ENCODE results near the gene SEC14L1. TPM values are rescaled to one million over a fixed set of nuclear protein-coding genes. Genes with fewer than 3 reads are reported as not detected.
"Not testable (repeated sequence)": the region's sequence is repeated elsewhere in the genome, so short reads cannot be mapped to it uniquely, and the experiment has no call there.

SEC14L1 gene
- total RNA-seq, 2 donors from 2014 or later: 89.0 to 105 TPM

GRCh38 chr17:77097631-77098180, 43.1 kb upstream of the SEC14L1 start:
- no peak for ATAC-seq (ENCODE audit: insufficient number of reproducible peaks, low FRiP score, low read depth)
- H3K9me3 ChIP-seq: no peaks in the 10 kb centered on the region
- DNase-seq (ENCODE audit: low spot score): no peak

GRCh38 chr17:77098884-77099545, 41.8 kb upstream of the SEC14L1 start:
- Histone ChIP-seq H3K4me1 (ENCODE audit: control insufficient read depth in 1 of 2, low read depth in 2 of 2) (peaks cover 19 to 54% of the 10 kb centered on the region in 2 donors), H3K4me3 (no peak overlapping the region), H3K9me3 (no peaks in the 10 kb centered on the region), H3K36me3 (peaks cover 5% of the 10 kb centered on the region), H3K27ac (peak overlapping the region; percentile 67 to 74), H3K27me3 (replicated peaks; ENCODE audit: insufficient read depth) (no peaks in the 10 kb centered on the region)
- ATAC-seq (ENCODE audit: insufficient number of reproducible peaks, low FRiP score, low read depth) (peak; percentile 77), DNase-seq (ENCODE audit: low spot score) (no peak)
- no peak for TF ChIP-seq CTCF (IDR thresholded peaks at IDR 0.05)

More at GRCh38 chr17:77097631-77098180, 43.1 kb upstream of the SEC14L1 start:
- H3K4me1 ChIP-seq (ENCODE audit: control insufficient read depth in 1 of 2, low read depth in 2 of 2): peaks cover 19 to 48% of the 10 kb centered on the region in 2 donors
- H3K4me3 ChIP-seq: no peak overlapping the region
- no peaks in the 10 kb centered on the region for H3K27me3 ChIP-seq (replicated peaks; ENCODE audit: insufficient read depth)
- H3K27ac ChIP-seq: peak overlapping the region; percentile 65 to 81
- no peak for TF ChIP-seq CTCF (IDR thresholded peaks at IDR 0.05)
- H3K36me3 ChIP-seq: peaks cover 16% of the 10 kb centered on the region

DNA sequence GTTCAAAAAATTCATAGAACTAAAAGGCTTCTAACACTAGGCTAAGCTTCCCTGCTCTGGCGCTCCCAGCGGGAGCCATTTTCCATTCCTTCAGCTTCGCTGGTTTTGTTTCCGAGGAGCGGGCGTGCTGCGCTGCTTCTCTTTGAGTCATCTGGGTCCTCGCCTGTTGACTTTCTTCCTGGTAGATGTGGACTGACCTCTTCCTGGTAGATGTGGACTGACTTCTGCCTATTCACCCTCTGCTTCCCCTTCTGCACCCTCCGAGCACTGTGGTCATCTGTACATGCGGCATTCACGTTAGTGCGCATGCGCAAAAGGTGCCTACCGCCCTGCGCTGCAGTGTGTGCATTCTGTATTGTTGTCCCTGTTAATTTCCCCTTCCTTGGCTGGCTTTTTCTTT, 40.8 kb upstream of the SEC14L1 start:
- DNase-seq (ENCODE audit: low spot score): no peak

GRCh38 chr17:77101521-77102410, 39.0 kb upstream of the SEC14L1 start:
- TF ChIP-seq CTCF (IDR thresholded peaks at IDR 0.05): no peak
- H3K4me1 ChIP-seq (ENCODE audit: control insufficient read depth in 1 of 2, low read depth in 2 of 2): peaks cover 19 to 38% of the 10 kb centered on the region in 2 donors
- ATAC-seq (ENCODE audit: insufficient number of reproducible peaks, low FRiP score, low read depth): no peak

More for the DNA sequence above, 40.8 kb upstream of the SEC14L1 start:
- H3K36me3 ChIP-seq: no peaks in the 10 kb centered on the region
- ATAC-seq (ENCODE audit: insufficient number of reproducible peaks, low FRiP score, low read depth): no peak
- TF ChIP-seq CTCF (IDR thresholded peaks at IDR 0.05): no peak
- H3K4me3 ChIP-seq: no peak overlapping the region
- no peaks in the 10 kb centered on the region for H3K27me3 ChIP-seq (replicated peaks; ENCODE audit: insufficient read depth)
- peak overlapping the region in 1 of 2 donors; percentile 67 for H3K27ac ChIP-seq
- no peaks in the 10 kb centered on the region for H3K9me3 ChIP-seq
- H3K4me1 ChIP-seq (ENCODE audit: control insufficient read depth in 1 of 2, low read depth in 2 of 2): peaks cover 19 to 54% of the 10 kb centered on the region in 2 donors

GRCh38 chr17:77102411-77103134, 38.2 kb upstream of the SEC14L1 start:
- H3K9me3 ChIP-seq; DNase-seq (ENCODE audit: low spot score); H3K36me3 ChIP-seq; ATAC-seq (ENCODE audit: insufficient number of reproducible peaks, low FRiP score, low read depth); H3K27ac ChIP-seq; H3K27me3 ChIP-seq (replicated peaks; ENCODE audit: insufficient read depth); H3K4me3 ChIP-seq: not testable (repeated sequence)
- H3K4me1 ChIP-seq (ENCODE audit: control insufficient read depth in 1 of 2, low read depth in 2 of 2): peaks cover 14 to 30% of the 10 kb centered on the region in 2 donors

More at GRCh38 chr17:77101521-77102410, 39.0 kb upstream of the SEC14L1 start:
- no peaks in the 10 kb centered on the region for H3K9me3 ChIP-seq
- H3K27me3 ChIP-seq (replicated peaks; ENCODE audit: insufficient read depth): no peaks in the 10 kb centered on the region
- no peak overlapping the region for H3K27ac ChIP-seq
- no peak for DNase-seq (ENCODE audit: low spot score)
- no peak overlapping the region for H3K4me3 ChIP-seq
- no peaks in the 10 kb centered on the region for H3K36me3 ChIP-seq
